ENCODE results near the gene GPHN.

DNA sequence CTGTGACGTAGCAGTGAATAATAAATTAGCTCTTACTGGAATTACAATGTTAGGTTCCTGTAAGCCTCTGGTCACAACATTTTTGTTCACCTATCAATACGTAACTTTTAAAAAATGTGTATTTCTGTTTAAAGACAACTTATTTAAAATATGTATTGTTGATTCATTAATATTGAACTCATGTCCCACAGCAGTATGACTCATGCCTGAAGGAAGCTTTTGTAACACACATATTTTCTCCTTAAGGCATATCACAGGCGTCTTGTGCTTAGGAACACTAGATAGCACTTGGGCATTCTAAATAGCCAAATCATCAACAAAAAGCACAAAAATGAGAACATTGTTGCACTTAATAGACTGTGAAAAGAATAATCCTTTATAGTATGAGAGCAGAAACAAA, 92.5 kb downstream of the GPHN start:
- TF ChIP-seq SIN3A (IDR thresholded peaks at IDR 0.05; ENCODE audit: borderline replicate concordance, insufficient read depth, low read length) (no peak), POLR2AphosphoS5 (IDR thresholded peaks at IDR 0.05; ENCODE audit: low read depth, low read length) (no peak), TAF1 (IDR thresholded peaks at IDR 0.05; ENCODE audit: borderline replicate concordance, insufficient read depth, low read length) (no peak)

All from PFSK-1 (cell line).